ENCODE results near the gene SASH3.

GRCh38 chrX:129784371-129784770 lies 4.6 kb downstream of the SASH3 start:
- TF ChIP-seq, protein P1, sequence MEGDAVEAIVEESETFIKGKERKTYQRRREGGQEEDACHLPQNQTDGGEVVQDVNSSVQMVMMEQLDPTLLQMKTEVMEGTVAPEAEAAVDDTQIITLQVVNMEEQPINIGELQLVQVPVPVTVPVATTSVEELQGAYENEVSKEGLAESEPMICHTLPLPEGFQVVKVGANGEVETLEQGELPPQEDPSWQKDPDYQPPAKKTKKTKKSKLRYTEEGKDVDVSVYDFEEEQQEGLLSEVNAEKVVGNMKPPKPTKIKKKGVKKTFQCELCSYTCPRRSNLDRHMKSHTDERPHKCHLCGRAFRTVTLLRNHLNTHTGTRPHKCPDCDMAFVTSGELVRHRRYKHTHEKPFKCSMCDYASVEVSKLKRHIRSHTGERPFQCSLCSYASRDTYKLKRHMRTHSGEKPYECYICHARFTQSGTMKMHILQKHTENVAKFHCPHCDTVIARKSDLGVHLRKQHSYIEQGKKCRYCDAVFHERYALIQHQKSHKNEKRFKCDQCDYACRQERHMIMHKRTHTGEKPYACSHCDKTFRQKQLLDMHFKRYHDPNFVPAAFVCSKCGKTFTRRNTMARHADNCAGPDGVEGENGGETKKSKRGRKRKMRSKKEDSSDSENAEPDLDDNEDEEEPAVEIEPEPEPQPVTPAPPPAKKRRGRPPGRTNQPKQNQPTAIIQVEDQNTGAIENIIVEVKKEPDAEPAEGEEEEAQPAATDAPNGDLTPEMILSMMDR (IDR thresholded peaks at IDR 0.05): no peak
- no peak for TF ChIP-seq EP300 (IDR thresholded peaks at IDR 0.05)
